Right lobe of liver (tissue), 6 donors: ENCODE data around the gene ATP5PD. TPM values are rescaled to one million over a fixed set of nuclear protein-coding genes. Genes with fewer than 3 reads are reported as not detected.

Experiments
- ATAC-seq, 4 donors: fragments of 200-7000 bp; cut with Tn5 transposase; one replicate each; pipeline ENCODE4 v1.9.1; 2020; ENCODE audit warnings: mild to moderate bottlenecking in 4 of 4, moderate library complexity in 4 of 4
- DNase-seq, 3 donors: peaks; one replicate each; pipeline ENCODE4 v3.0.0-alpha.2; 2020
- H3K27ac ChIP-seq, 3 donors: fragments of 200-600 bp; one replicate each; pipeline ENCODE4 v1.8.0; 2022
- H3K27me3 ChIP-seq, 2 donors: fragments of 200-600 bp; one replicate each; pipeline ENCODE4 v1.8.0; 2022
- H3K36me3 ChIP-seq, 4 donors: fragments of 200-600 bp; sonication (generic) in 1 of 4; one replicate each; pipeline versions ENCODE4 v1.5.1 to v1.8.0; 2017 to 2022; ENCODE audit warnings: control low read depth in 1 of 4
- H3K4me1 ChIP-seq, 4 donors: fragments of 200-600 bp; sonication (generic) in 1 of 4; one replicate each; pipeline versions ENCODE4 v1.5.1 to v1.8.0; 2017 to 2022; ENCODE audit warnings: control low read depth in 1 of 4
- H3K4me3 ChIP-seq, 3 donors: fragments of 200-600 bp; one replicate each; pipeline ENCODE4 v1.8.0; 2022
- H3K9me3 ChIP-seq, 4 donors: fragments of 200-600 bp; sonication (generic) in 1 of 4; one replicate each; pipeline versions ENCODE4 v1.5.1 to v1.8.0; 2017 to 2022; ENCODE audit warnings: control low read depth in 1 of 4
- CTCF ChIP-seq, 4 donors: fragments of 200-600 bp in 3 of 4; fragments of 450-650 bp in 1 of 4; IDR thresholded peaks; one replicate each; pipeline versions ENCODE4 v1.5.1 to v1.8.0; 2016 to 2022; ENCODE audit warnings: antibody characterized with exemption in 4 of 4, mild to moderate bottlenecking in 2 of 4
- POLR2A ChIP-seq: fragments of 450-650 bp; IDR thresholded peaks from one replicate; pipeline ENCODE4 v1.6.1; 2017; ENCODE audit warnings: antibody characterized with exemption, mild to moderate bottlenecking
- WGBS: methylation state at CpG from one replicate; pipeline ENCODE4 v1.1.6; 2018; ENCODE audit warnings: low coverage, low lambda C conversion rate; ENCODE audit not compliant: insufficient coverage; ENCODE audit errors: missing lambda C conversion rate; 5-methylcytosine and 5-hydroxymethylcytosine counted together
- intact Hi-C, 2 donors: fragments of 100-400 bp; cut with DNase I; formaldehyde crosslinking; loops; one replicate each; pipeline versions ENCODE4 v1.11.2 to v1.14.1; 2022
- total RNA-seq, 6 experiments: library from RNA; depleted of rRNA in 2 of 6; stranded (reverse); fragments of >200 nt in 2 of 6; fragmentation: NEBNext Ultra II Directional in 3 of 6; extraction: Animal tissue kit (Norgen Biotek cat#: 25700) in 3 of 6; gene quantifications; one replicate each; pipeline versions ENCODE4 v1.1.0 to v1.2.4, GENCODE V29; 2016 to 2023
- donor health status: DM: no; HTN: yes; CAD: no.
- donor health status: DM: no; HTN: no; CAD: no.
- donor health status: DM: no; HTN: no; CAD: no.
- donor health status: DM: no; HTN: yes; CAD: no.
- donor health status: DM: no; HTN: yes; CAD: no.

ATP5PD gene
- total RNA-seq, 6 experiments from 2014 or later, result 145 to 262 (median 179) TPM

GRCh38 chr17:75064460-75064859 is 17.7 kb upstream of the ATP5PD start:
- DNase-seq, result no peak
- 90% methylated on average over 7 of the region's 8 CpGs for WGBS
- no peaks in the 10 kb centered on the region for H3K9me3 ChIP-seq
- H3K4me1 ChIP-seq, result peaks cover 0 to 13% (median 0%) of the 10 kb centered on the region in 4 donors
- no peaks in the 10 kb centered on the region for H3K27me3 ChIP-seq
- ATAC-seq, result no peak
- no peak for TF ChIP-seq CTCF (IDR thresholded peaks at IDR 0.05)
- no peak for TF ChIP-seq POLR2A
- H3K27ac ChIP-seq, result no peak overlapping the region
- peaks cover 0 to 23% (median 12%) of the 10 kb centered on the region in 4 donors for H3K36me3 ChIP-seq
- H3K4me3 ChIP-seq, result no peak overlapping the region
- intact Hi-C loops, result loop anchor here in 1 of 2 donors (10.0 kb wide), 1 partner anchor 50 kb away; no protein-coding TSS in a partner anchor

GRCh38 chr17:75064040-75064439 is 17.3 kb upstream of the ATP5PD start:
- peaks cover 0 to 23% (median 12%) of the 10 kb centered on the region in 4 donors for H3K36me3 ChIP-seq
- 89% methylated on average over 7 of the region's 11 CpGs for WGBS
- DNase-seq (no peak), ATAC-seq (no peak)
- H3K27ac ChIP-seq, result no peak overlapping the region
- H3K27me3 ChIP-seq, result no peaks in the 10 kb centered on the region
- H3K4me3 ChIP-seq, result no peak overlapping the region
- H3K4me1 ChIP-seq, result peaks cover 0 to 14% (median 0%) of the 10 kb centered on the region in 4 donors
- TF ChIP-seq CTCF (IDR thresholded peaks at IDR 0.05) (no peak), POLR2A (no peak)
- no peaks in the 10 kb centered on the region for H3K9me3 ChIP-seq
- intact Hi-C loops, result loop anchor here in 1 of 2 donors (10.0 kb wide), 1 partner anchor 51 kb away; no protein-coding TSS in a partner anchor

GRCh38 chr17:75063626-75064025 is 16.9 kb upstream of the ATP5PD start:
- Histone ChIP-seq H3K4me3 (no peak overlapping the region), H3K36me3 (peaks cover 0 to 23% (median 12%) of the 10 kb centered on the region in 4 donors), H3K9me3 (no peaks in the 10 kb centered on the region), H3K4me1 (peaks cover 0 to 14% (median 0%) of the 10 kb centered on the region in 4 donors), H3K27ac (no peak overlapping the region), H3K27me3 (no peaks in the 10 kb centered on the region)
- DNase-seq, result no peak
- ATAC-seq, result no peak
- no CpG with 5 or more reads among the region's 3 CpGs for WGBS
- TF ChIP-seq POLR2A (no peak), CTCF (IDR thresholded peaks at IDR 0.05) (no peak)
- intact Hi-C loops, result loop anchor here in 1 of 2 donors (10.0 kb wide), 1 partner anchor 51 kb away; no protein-coding TSS in a partner anchor

- Histone ChIP-seq H3K27ac (no peak overlapping the region), H3K27me3 (no peaks in the 10 kb centered on the region), H3K4me3 (no peak overlapping the region), H3K4me1 (peaks cover 0 to 14% (median 0%) of the 10 kb centered on the region in 4 donors), H3K36me3 (peaks cover 0 to 23% (median 12%) of the 10 kb centered on the region in 4 donors), H3K9me3 (no peaks in the 10 kb centered on the region)
- ATAC-seq (no peak), DNase-seq (no peak)
- 88% methylated on average over 3 of the region's 13 CpGs for WGBS
- TF ChIP-seq CTCF (IDR thresholded peaks at IDR 0.05) (no peak), POLR2A (no peak)
- intact Hi-C loops, result loop anchor here in 1 of 2 donors (10.0 kb wide), 1 partner anchor 52 kb away; no protein-coding TSS in a partner anchor
Observed at GRCh38 chr17:75063201-75063600, 16.4 kb upstream of the ATP5PD start.
